ENCODE data around the gene GALE.
"Not testable (repeated sequence)": the region's sequence is repeated elsewhere in the genome, so short reads cannot be mapped to it uniquely, and the experiment has no call there.

- not testable (repeated sequence) for TF ChIP-seq CTCF (IDR thresholded peaks at IDR 0.05; ENCODE audit: insufficient read depth, low read length); POLR2AphosphoS5 (IDR thresholded peaks at IDR 0.05; ENCODE audit: low read depth)
Observed at GRCh38 chr1:23826590-23826989, 26.0 kb upstream of the GALE start.

Measured in HL-60 (cell line).